Heart left ventricle (tissue), 13 donors: ENCODE results near the gene PIAS2.
"Not testable (repeated sequence)": the region's sequence is repeated elsewhere in the genome, so short reads cannot be mapped to it uniquely, and the experiment has no call there.

Experiments used
- POLR2A ChIP-seq, 2 donors: fragments of 450-650 bp; IDR thresholded peaks; one replicate each; pipeline ENCODE4 v1.6.1; 2017; ENCODE audit warnings: antibody characterized with exemption in 2 of 2, mild to moderate bottlenecking in 2 of 2, moderate library complexity in 2 of 2
- TF ChIP-seq, protein P1 (sequence below), 12 donors: fragments of 200-600 bp; sonication (generic) in 4 of 12; IDR thresholded peaks; one replicate each; pipeline versions ENCODE4 v1.5.0 to v1.8.0; 2018 to 2022; ENCODE audit warnings: antibody characterized with exemption in 12 of 12, mild to moderate bottlenecking in 5 of 12
- donor health status: ischemic (EF 13 %, LVEDD 7.1; RV severe dilation, severe dysfunction).
- donor health status: DM: no; HTN: yes; CAD: no.
- donor health status: DM: no; HTN: no; CAD: no.
- donor health status: ischemic (EF 25% LVEDD 6.9; RV normal size, moderate dysfunction).
- donor health status: ischemic (EF 25% LVEDD 5.7; RV mildly dilated, moderate dysfunction).
- donor health status: ischemic (EF 35%, LVEDD 5.7; RV mildly dilated, moderate dysfunction).
- donor health status: nonischemic (EF 11% LVEDD 7.7; RV severe dilation, severe dysfunction).
- donor health status: DM: yes; HTN: yes; CAD: no.
- donor health status: PGD.
- donor health status: ischemic (EF 29% LVEDD 5.4; RV normal size, mild dysfunction).
- donor health status: nonischemic (EF 23%, LVEDD 6.1; RV moderate dilation, normal function).

DNA sequence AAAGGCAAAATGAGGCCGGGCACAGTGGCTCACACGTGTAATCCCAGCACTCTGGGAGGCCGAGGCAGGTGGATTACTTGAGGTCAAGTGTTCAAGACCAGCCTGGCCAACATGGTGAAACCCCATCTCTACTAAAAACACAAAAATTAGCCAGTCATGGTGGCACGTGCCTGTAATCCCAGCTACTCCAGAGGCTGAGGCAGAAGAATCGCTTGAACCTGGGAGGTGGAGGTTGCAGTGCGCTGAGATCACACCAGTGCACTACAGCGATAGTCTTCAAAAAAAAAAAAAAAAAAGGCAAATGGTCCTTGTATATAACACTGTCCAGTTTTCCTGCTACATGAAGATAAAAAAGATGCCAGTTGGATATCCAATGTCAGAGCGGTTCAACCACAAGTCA lies 52.1 kb downstream of the PIAS2 start:
- TF ChIP-seq, protein P1, sequence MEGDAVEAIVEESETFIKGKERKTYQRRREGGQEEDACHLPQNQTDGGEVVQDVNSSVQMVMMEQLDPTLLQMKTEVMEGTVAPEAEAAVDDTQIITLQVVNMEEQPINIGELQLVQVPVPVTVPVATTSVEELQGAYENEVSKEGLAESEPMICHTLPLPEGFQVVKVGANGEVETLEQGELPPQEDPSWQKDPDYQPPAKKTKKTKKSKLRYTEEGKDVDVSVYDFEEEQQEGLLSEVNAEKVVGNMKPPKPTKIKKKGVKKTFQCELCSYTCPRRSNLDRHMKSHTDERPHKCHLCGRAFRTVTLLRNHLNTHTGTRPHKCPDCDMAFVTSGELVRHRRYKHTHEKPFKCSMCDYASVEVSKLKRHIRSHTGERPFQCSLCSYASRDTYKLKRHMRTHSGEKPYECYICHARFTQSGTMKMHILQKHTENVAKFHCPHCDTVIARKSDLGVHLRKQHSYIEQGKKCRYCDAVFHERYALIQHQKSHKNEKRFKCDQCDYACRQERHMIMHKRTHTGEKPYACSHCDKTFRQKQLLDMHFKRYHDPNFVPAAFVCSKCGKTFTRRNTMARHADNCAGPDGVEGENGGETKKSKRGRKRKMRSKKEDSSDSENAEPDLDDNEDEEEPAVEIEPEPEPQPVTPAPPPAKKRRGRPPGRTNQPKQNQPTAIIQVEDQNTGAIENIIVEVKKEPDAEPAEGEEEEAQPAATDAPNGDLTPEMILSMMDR (IDR thresholded peaks at IDR 0.05): not testable (repeated sequence)
- TF ChIP-seq POLR2A (IDR thresholded peaks at IDR 0.05): not testable (repeated sequence)
